Esophagus squamous epithelium (tissue), 5 donors: Measurements from ENCODE around the gene CCDC174. TPM values are rescaled to one million over a fixed set of nuclear protein-coding genes. Genes with fewer than 3 reads are reported as not detected.

Source experiments
- DNase-seq: peaks from one replicate; lab custom pipeline; 2025; lab: John Stamatoyannopoulos, UW
- H3K27ac ChIP-seq, 4 donors: fragments of 200-600 bp; sonication (generic); one replicate each; pipeline ENCODE4 v1.5.1; 2016 to 2019; ENCODE audit warnings: mild to moderate bottlenecking in 1 of 4
- H3K27me3 ChIP-seq, 4 donors: fragments of 200-600 bp; sonication (generic); 1 replicate in 3 of 4; 2 replicates in 1 of 4; pipeline versions ENCODE4 v1.5.1 to v1.6.0; 2017 to 2021; ENCODE audit warnings: antibody characterized with exemption in 1 of 4
- H3K36me3 ChIP-seq, 3 donors: fragments of 200-600 bp; sonication (generic); one replicate each; pipeline ENCODE4 v1.5.1; 2016 to 2019
- H3K4me1 ChIP-seq, 3 donors: fragments of 200-600 bp; sonication (generic); one replicate each; pipeline ENCODE4 v1.5.1; 2017 to 2019
- H3K4me3 ChIP-seq, 4 donors: fragments of 200-600 bp; sonication (generic); 1 replicate in 3 of 4; 2 replicates in 1 of 4; pipeline ENCODE4 v1.5.1; 2016 to 2019; ENCODE audit warnings: mild to moderate bottlenecking in 2 of 4, moderate library complexity in 1 of 4
- H3K9me3 ChIP-seq, 3 donors: fragments of 200-600 bp; sonication (generic); one replicate each; pipeline ENCODE4 v1.5.1; 2016 to 2019
- POLR2A ChIP-seq, 4 donors: fragments of 450-650 bp; IDR thresholded peaks; one replicate each; pipeline ENCODE4 v1.6.1; 2017; ENCODE audit warnings: antibody characterized with exemption in 4 of 4, mild to moderate bottlenecking in 4 of 4, moderate library complexity in 3 of 4
- WGBS, 2 donors: methylation state at CpG; one replicate each; pipeline ENCODE4 v1.1.5; 2018; 5-methylcytosine and 5-hydroxymethylcytosine counted together
- intact Hi-C: fragments of 100-400 bp; cut with DNase I; formaldehyde crosslinking; loops from one replicate; pipeline ENCODE4 v1.15.0; 2022
- total RNA-seq, 4 donors: library from RNA; depleted of rRNA; stranded (reverse); fragments of >200 nt; gene quantifications; one replicate each; pipeline ENCODE4 v1.1.0, GENCODE V29; 2016
- TF ChIP-seq, protein P1 (sequence below), 6 experiments: fragments of 450-650 bp in 4 of 6; fragments of 200-600 bp in 2 of 6; sonication (generic) in 2 of 6; IDR thresholded peaks; one replicate each; pipeline ENCODE4 v1.5.1; 2016 to 2019; ENCODE audit warnings: antibody characterized with exemption in 6 of 6, mild to moderate bottlenecking in 4 of 6, moderate library complexity in 4 of 6
- donor health status: DM: yes; HTN: yes; CAD: no.

CCDC174 gene
- total RNA-seq, 4 donors from 2014 or later = 9.5 to 17.2 (median 12.1) TPM

DNA sequence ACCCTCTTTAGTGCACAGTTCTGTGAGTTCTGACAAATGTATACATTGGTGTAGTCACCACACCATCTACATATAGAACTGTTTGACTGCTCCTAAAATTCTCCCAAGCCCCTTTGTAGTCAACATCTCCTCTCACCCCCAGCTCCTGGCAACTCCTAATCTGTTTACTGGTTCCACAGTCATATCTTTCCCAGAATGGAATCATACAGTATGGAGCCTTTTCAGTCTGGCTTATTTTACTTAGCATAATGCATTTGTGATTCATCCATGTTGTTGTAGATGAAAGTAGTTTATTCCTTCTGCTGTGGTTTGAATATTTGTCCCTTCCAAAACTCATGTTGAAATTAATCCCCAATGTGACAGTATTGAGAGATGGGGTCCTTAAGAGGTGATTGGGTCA, 41.6 kb upstream of the CCDC174 start:
- DNase-seq = no peak
- TF ChIP-seq, protein P1, sequence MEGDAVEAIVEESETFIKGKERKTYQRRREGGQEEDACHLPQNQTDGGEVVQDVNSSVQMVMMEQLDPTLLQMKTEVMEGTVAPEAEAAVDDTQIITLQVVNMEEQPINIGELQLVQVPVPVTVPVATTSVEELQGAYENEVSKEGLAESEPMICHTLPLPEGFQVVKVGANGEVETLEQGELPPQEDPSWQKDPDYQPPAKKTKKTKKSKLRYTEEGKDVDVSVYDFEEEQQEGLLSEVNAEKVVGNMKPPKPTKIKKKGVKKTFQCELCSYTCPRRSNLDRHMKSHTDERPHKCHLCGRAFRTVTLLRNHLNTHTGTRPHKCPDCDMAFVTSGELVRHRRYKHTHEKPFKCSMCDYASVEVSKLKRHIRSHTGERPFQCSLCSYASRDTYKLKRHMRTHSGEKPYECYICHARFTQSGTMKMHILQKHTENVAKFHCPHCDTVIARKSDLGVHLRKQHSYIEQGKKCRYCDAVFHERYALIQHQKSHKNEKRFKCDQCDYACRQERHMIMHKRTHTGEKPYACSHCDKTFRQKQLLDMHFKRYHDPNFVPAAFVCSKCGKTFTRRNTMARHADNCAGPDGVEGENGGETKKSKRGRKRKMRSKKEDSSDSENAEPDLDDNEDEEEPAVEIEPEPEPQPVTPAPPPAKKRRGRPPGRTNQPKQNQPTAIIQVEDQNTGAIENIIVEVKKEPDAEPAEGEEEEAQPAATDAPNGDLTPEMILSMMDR (IDR thresholded peaks at IDR 0.05) = no peak
- TF ChIP-seq POLR2A (IDR thresholded peaks at IDR 0.05) = no peak
- H3K27me3 ChIP-seq = peaks cover 0 to 74% (median 0%) of the 10 kb centered on the region in 4 donors
- no peak overlapping the region for H3K27ac ChIP-seq
- intact Hi-C loops = no loop called here
- H3K4me1 ChIP-seq = no peaks in the 10 kb centered on the region
- H3K9me3 ChIP-seq = no peaks in the 10 kb centered on the region
- H3K36me3 ChIP-seq = no peaks in the 10 kb centered on the region
- no peak overlapping the region for H3K4me3 ChIP-seq

GRCh38 chr3:14614189-14614588, 37.4 kb upstream of the CCDC174 start:
- Histone ChIP-seq H3K36me3 (no peaks in the 10 kb centered on the region), H3K9me3 (no peaks in the 10 kb centered on the region), H3K27ac (no peak overlapping the region), H3K27me3 (peaks cover 0 to 59% (median 0%) of the 10 kb centered on the region in 4 donors), H3K4me1 (no peaks in the 10 kb centered on the region), H3K4me3 (no peak overlapping the region)
- no peak for TF ChIP-seq POLR2A (IDR thresholded peaks at IDR 0.05)
- TF ChIP-seq, protein P1 (IDR thresholded peaks at IDR 0.05) = no peak
- 38% methylated on average over 1 of the region's 1 CpG for WGBS, 2 donors
- intact Hi-C loops = no loop called here
- no peak for DNase-seq

DNA sequence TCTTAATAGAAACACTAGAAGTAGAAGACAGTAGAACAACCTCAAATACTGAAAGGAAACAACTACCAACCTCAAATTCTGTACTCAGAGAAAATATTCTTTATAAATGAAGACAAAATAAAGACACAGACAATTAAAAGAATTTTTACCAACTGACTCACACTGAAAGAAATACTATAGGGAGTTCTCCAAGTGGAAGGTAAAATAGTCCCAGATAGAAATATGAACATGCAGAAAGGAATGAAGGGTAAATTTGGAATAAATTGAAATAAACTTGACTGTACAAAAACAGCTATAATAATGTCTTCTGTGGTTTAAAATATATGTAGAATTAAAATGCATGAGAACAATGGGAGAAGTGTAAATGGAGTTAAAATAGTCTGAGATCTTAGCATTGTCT, 36.7 kb upstream of the CCDC174 start:
- no peaks in the 10 kb centered on the region for H3K9me3 ChIP-seq
- H3K27me3 ChIP-seq = peaks cover 0 to 57% (median 0%) of the 10 kb centered on the region in 4 donors
- no peak overlapping the region for H3K4me3 ChIP-seq
- DNase-seq = no peak
- intact Hi-C loops = no loop called here
- no peaks in the 10 kb centered on the region for H3K4me1 ChIP-seq
- H3K27ac ChIP-seq = no peak overlapping the region
- no peak for TF ChIP-seq POLR2A (IDR thresholded peaks at IDR 0.05)
- TF ChIP-seq, protein P1 (IDR thresholded peaks at IDR 0.05) = no peak
- no peaks in the 10 kb centered on the region for H3K36me3 ChIP-seq

GRCh38 chr3:14616606-14617507, 34.7 kb upstream of the CCDC174 start:
- Histone ChIP-seq H3K9me3 (no peaks in the 10 kb centered on the region), H3K4me1 (no peaks in the 10 kb centered on the region), H3K4me3 (no peak overlapping the region), H3K27ac (no peak overlapping the region), H3K36me3 (no peaks in the 10 kb centered on the region), H3K27me3 (peaks cover 0 to 48% (median 0%) of the 10 kb centered on the region in 4 donors)
- TF ChIP-seq, protein P1 (IDR thresholded peaks at IDR 0.05) = no peak
- no peak for TF ChIP-seq POLR2A (IDR thresholded peaks at IDR 0.05)
- 67 to 78% methylated on average over 10 of the region's 10 CpGs for whole genome bisulfite sequencing, 2 donors
- DNase-seq = no peak
- intact Hi-C loops = no loop called here

DNA sequence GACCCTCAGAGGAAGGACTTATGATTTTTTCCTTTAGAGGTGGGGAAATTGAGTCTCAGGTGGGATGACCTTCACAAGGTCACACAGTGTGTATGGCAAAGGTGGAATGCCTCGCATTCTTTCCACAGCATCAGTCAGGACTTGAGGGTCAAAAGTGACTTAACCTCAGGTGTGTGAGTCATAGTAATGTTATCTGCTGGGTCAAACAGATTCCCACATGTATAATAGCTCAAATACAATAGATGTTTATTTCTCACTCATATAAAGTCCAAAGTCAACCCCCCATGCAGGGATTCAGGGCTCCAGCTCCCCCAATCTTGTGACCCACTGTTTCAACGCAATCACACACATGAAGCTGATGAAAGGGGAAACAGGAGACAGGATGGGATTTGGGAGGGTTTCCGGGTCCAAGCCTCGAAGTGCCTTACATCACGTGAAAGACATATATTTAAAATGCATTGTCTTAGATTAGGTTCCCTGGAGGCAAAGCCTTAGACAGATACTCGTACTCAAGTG, 34.0 kb upstream of the CCDC174 start:
- intact Hi-C loops = no loop called here
- no peak overlapping the region for H3K4me3 ChIP-seq
- H3K9me3 ChIP-seq = no peaks in the 10 kb centered on the region
- no peak for DNase-seq
- peaks cover 0 to 43% (median 0%) of the 10 kb centered on the region in 4 donors for H3K27me3 ChIP-seq
- TF ChIP-seq, protein P1 (IDR thresholded peaks at IDR 0.05) = no peak
- TF ChIP-seq POLR2A (IDR thresholded peaks at IDR 0.05) = no peak
- no peak overlapping the region for H3K27ac ChIP-seq
- H3K4me1 ChIP-seq = no peaks in the 10 kb centered on the region
- no peaks in the 10 kb centered on the region for H3K36me3 ChIP-seq
- WGBS, 2 donors = 67 to 76% methylated on average over 6 of the region's 6 CpGs
